Lower leg skin (tissue), 4 donors: ENCODE data around the gene MYCN. TPM values are rescaled to one million over a fixed set of nuclear protein-coding genes. Genes with fewer than 3 reads are reported as not detected.
"Not testable (repeated sequence)": the region's sequence is repeated elsewhere in the genome, so short reads cannot be mapped to it uniquely, and the experiment has no call there.

Source experiments
- DNase-seq, 2 donors: peaks; one replicate each; pipeline ENCODE4 v3.0.0-alpha.2; 2019; ENCODE audit warnings: low spot score in 2 of 2
- H3K4me3 ChIP-seq: fragments of 200-600 bp; sonication (generic); 2 replicates; pipeline ENCODE4 v1.5.1; 2017; ENCODE audit warnings: mild to moderate bottlenecking, low read depth; ENCODE audit not compliant: poor library complexity, severe bottlenecking
- POLR2A ChIP-seq, 2 donors: fragments of 450-650 bp; IDR thresholded peaks; one replicate each; pipeline ENCODE4 v1.6.1; 2016 to 2017; ENCODE audit warnings: antibody characterized with exemption in 2 of 2, mild to moderate bottlenecking in 1 of 2, moderate library complexity in 1 of 2
- WGBS, 2 donors: methylation state at CpG; one replicate each; pipeline ENCODE4 v1.1.5; 2018; 5-methylcytosine and 5-hydroxymethylcytosine counted together
- intact Hi-C: fragments of 100-400 bp; cut with DNase I; formaldehyde crosslinking; loops from one replicate; pipeline ENCODE4 v1.15.0; 2023; ENCODE audit warnings: low total_unique reads
- total RNA-seq, 4 donors: library from RNA; depleted of rRNA; stranded (reverse); fragments of >200 nt; gene quantifications; one replicate each; pipeline ENCODE4 v1.1.0, GENCODE V29; 2016
- TF ChIP-seq, protein P1 (sequence below), 3 donors: fragments of 450-650 bp; IDR thresholded peaks; one replicate each; pipeline ENCODE4 v1.5.1; 2016; ENCODE audit warnings: antibody characterized with exemption in 3 of 3, mild to moderate bottlenecking in 3 of 3, moderate library complexity in 2 of 3

MYCN gene
- total RNA-seq, 4 donors from 2014 or later: 0.15 to 1.5 (median 0.64) TPM; not detected in 1

- WGBS, 2 donors: 76 to 82% methylated on average over 3 of the region's 3 CpGs
- no peak for TF ChIP-seq POLR2A (IDR thresholded peaks at IDR 0.05)
- TF ChIP-seq, protein P1, sequence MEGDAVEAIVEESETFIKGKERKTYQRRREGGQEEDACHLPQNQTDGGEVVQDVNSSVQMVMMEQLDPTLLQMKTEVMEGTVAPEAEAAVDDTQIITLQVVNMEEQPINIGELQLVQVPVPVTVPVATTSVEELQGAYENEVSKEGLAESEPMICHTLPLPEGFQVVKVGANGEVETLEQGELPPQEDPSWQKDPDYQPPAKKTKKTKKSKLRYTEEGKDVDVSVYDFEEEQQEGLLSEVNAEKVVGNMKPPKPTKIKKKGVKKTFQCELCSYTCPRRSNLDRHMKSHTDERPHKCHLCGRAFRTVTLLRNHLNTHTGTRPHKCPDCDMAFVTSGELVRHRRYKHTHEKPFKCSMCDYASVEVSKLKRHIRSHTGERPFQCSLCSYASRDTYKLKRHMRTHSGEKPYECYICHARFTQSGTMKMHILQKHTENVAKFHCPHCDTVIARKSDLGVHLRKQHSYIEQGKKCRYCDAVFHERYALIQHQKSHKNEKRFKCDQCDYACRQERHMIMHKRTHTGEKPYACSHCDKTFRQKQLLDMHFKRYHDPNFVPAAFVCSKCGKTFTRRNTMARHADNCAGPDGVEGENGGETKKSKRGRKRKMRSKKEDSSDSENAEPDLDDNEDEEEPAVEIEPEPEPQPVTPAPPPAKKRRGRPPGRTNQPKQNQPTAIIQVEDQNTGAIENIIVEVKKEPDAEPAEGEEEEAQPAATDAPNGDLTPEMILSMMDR (IDR thresholded peaks at IDR 0.05): no peak
- H3K4me3 ChIP-seq: no peak overlapping the region
- no peak for DNase-seq
- intact Hi-C loops: no loop called here
Measured at GRCh38 chr2:15911686-15912085, 28.7 kb upstream of the MYCN start.

DNA sequence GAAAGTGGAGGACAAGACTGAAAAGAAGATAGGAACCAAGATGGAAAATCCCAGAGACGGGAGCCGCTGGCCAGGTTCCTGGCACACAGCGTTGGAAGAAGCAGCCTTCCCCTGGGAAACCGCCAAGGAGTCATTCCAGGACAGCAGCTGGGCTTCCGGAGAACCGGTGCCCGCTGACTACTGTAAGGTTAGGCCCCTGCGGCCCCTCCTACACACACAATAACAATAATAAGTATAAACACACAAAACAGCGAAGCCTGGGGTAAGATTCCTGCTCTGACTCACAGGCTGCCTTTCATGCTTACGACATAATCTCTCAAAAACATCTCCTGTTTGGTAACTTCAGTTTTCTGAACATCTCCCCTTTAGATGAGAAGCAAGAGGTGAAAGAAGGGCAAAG is 28.1 kb upstream of the MYCN start:
- TF ChIP-seq, protein P1 (IDR thresholded peaks at IDR 0.05): no peak
- TF ChIP-seq POLR2A (IDR thresholded peaks at IDR 0.05): no peak
- no peak overlapping the region for H3K4me3 ChIP-seq
- DNase-seq: peak; percentile 24 to 81
- 22 to 31% methylated on average over 10 of the region's 10 CpGs for WGBS, 2 donors
- intact Hi-C loops: no loop called here

DNA sequence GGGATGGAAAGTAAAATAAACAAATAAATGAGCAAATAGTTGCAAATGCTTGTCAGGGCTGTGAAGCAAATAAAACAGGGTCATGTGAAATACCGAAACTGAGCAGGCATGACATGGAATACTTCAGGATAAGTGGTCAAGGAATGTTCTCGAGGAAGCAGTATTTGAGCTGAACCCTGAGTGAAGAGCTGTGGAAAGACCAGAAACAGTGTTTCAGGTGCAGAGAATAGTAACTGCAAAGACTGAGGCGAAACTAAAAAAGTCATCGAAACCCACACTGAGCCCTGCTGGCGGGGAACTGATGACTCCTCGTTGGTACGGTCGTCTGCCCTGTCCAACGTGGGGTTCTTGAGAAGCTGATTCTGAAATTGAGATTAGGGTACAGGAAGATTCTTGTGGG is 27.2 kb upstream of the MYCN start:
- intact Hi-C loops: no loop called here
- 92 to 96% methylated on average over 9 of the region's 9 CpGs for WGBS, 2 donors
- DNase-seq: no peak
- TF ChIP-seq, protein P1 (IDR thresholded peaks at IDR 0.05): no peak
- TF ChIP-seq POLR2A (IDR thresholded peaks at IDR 0.05): no peak
- H3K4me3 ChIP-seq: no peak overlapping the region

GRCh38 chr2:15914596-15915385 is 25.6 kb upstream of the MYCN start:
- WGBS, 2 donors: 26 to 31% methylated on average over 10 of the region's 10 CpGs
- TF ChIP-seq, protein P1 (IDR thresholded peaks at IDR 0.05): no peak
- no peak for TF ChIP-seq POLR2A (IDR thresholded peaks at IDR 0.05)
- intact Hi-C loops: no loop called here

GRCh38 chr2:15915546-15915945 is 24.8 kb upstream of the MYCN start:
- intact Hi-C loops, H3K4me3 ChIP-seq, DNase-seq: not testable (repeated sequence)
- WGBS, 2 donors: 46 to 49% methylated on average over 4 of the region's 4 CpGs

More at GRCh38 chr2:15914596-15915385, 25.6 kb upstream of the MYCN start:
- DNase-seq: no peak
- H3K4me3 ChIP-seq: no peak overlapping the region

DNA sequence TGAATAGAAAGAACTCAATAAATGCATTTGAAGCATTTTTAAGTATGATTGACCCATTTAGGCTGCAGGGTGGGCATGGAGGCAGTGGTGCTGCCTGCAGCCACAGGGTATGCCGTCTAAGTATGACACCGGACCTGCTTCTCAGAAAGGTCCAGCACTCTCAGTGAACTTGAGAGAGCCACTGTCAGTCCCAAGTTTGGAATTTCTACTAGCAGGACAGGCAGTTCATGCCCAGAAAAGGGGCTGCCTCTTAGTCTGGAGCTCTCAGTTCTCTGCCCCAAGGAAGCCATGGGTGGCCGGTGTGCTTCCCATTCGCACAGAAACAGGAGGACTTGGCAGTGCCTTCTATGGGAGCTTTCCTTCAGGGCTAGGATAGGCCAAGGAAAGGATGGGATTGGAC is 24.0 kb upstream of the MYCN start:
- DNase-seq: no peak
- intact Hi-C loops: no loop called here
- TF ChIP-seq POLR2A (IDR thresholded peaks at IDR 0.05): no peak
- TF ChIP-seq, protein P1 (IDR thresholded peaks at IDR 0.05): no peak
- H3K4me3 ChIP-seq: no peak overlapping the region
- WGBS, 2 donors: 94 to 96% methylated on average over 4 of the region's 4 CpGs
